Small intestine (tissue), 7 donors: ENCODE results near the gene FBXO17. TPM values are rescaled to one million over a fixed set of nuclear protein-coding genes. Genes with fewer than 3 reads are reported as not detected.

Experiments used
- DNase-seq, 2 donors: peaks; one replicate each; pipeline versions ENCODE4 v3.0.0 to v3.0.0-alpha.2; 2013
- FAIRE-seq: peaks from 2 replicates; lab custom pipeline; 2012; peaks lifted over from hg19 to GRCh38; lab: Jason Lieb, UNC
- H3K27ac ChIP-seq, 3 donors: one replicate each; pipeline ENCODE4 v1.5.1; 2013; ENCODE audit warnings: low read length in 2 of 3, mild to moderate bottlenecking in 2 of 3, control low read depth in 1 of 3, inconsistent platforms in 1 of 3, low read depth in 1 of 3, moderate library complexity in 1 of 3
- H3K27me3 ChIP-seq, 3 donors: one replicate each; pipeline ENCODE4 v1.6.1; 2013; ENCODE audit warnings: low read length in 3 of 3, inconsistent platforms in 1 of 3; ENCODE audit not compliant: control insufficient read depth in 3 of 3, insufficient read depth in 3 of 3
- H3K36me3 ChIP-seq, 3 donors: one replicate each; pipeline ENCODE4 v1.6.1; 2013; ENCODE audit warnings: low read length in 3 of 3, inconsistent platforms in 1 of 3, low read depth in 1 of 3, mild to moderate bottlenecking in 1 of 3, moderate library complexity in 1 of 3; ENCODE audit not compliant: control insufficient read depth in 3 of 3, insufficient read depth in 2 of 3
- H3K4me1 ChIP-seq, 3 donors: one replicate each; pipeline ENCODE4 v1.6.1; 2013; ENCODE audit warnings: low read length in 2 of 3, inconsistent platforms in 1 of 3, low read depth in 1 of 3, mild to moderate bottlenecking in 1 of 3, moderate library complexity in 1 of 3; ENCODE audit not compliant: control insufficient read depth in 3 of 3, insufficient read depth in 2 of 3
- H3K4me3 ChIP-seq, 3 donors: one replicate each; pipeline ENCODE4 v1.5.1; 2013; ENCODE audit warnings: low read length in 3 of 3, control low read depth in 1 of 3, inconsistent platforms in 1 of 3, low read depth in 1 of 3, mild to moderate bottlenecking in 1 of 3, moderate library complexity in 1 of 3
- H3K9me3 ChIP-seq, 2 donors: one replicate each; pipeline ENCODE4 v1.6.1; 2013; ENCODE audit warnings: low read depth in 1 of 2, low read length in 1 of 2; ENCODE audit not compliant: control insufficient read depth in 2 of 2, insufficient read depth in 1 of 2
- WGBS, 3 donors: extraction: QIAGEN DNeasy Blood & Tissue Kit; methylation state at CpG; one replicate each; pipeline ENCODE4 v1.1.7; 2013; 5-methylcytosine and 5-hydroxymethylcytosine counted together
- polyA plus RNA-seq, 4 donors: library from polyadenylated mRNA; stranded (reverse) in 3 of 4; unstranded in 1 of 4; fragments of 200-250 nt in 3 of 4; fragments of 120-200 nt in 1 of 4; gene quantifications; one replicate each; pipeline versions ENCODE4 v1.2.1 to v1.2.3, GENCODE V29; 2013
- donor health status: healthy with polysubstance abuse.
- donor health status: control.
- donor health status: control.
- donor health status: Bipolar disorder and iron deficiency.
- donor health status: healthy.

Gene FBXO17
- polyA plus RNA-seq, 4 donors, result 2.4 to 88.2 (median 6.2) TPM

- FAIRE-seq, result no peak
Observed at GRCh38 chr19:38913958-38914357, 61.6 kb downstream of the FBXO17 start.

GRCh38 chr19:38912600-38913514, 62.7 kb downstream of the FBXO17 start:
- no peak overlapping the region for H3K27ac ChIP-seq
- DNase-seq (no peak), FAIRE-seq (no peak)
- 73 to 79% (median 76%) methylated on average over 12 of the region's 12 CpGs for WGBS, 3 donors
- peaks cover 0 to 21% (median 0%) of the 10 kb centered on the region in 3 donors for H3K27me3 ChIP-seq
- H3K4me1 ChIP-seq, result peaks cover 0 to 4% (median 0%) of the 10 kb centered on the region in 3 donors
- peaks cover 0 to 50% (median 2%) of the 10 kb centered on the region in 3 donors for H3K36me3 ChIP-seq
- no peaks in the 10 kb centered on the region for H3K9me3 ChIP-seq
- H3K4me3 ChIP-seq, result no peak overlapping the region

More at GRCh38 chr19:38913958-38914357, 61.6 kb downstream of the FBXO17 start:
- 90 to 94% (median 93%) methylated on average over 8 of the region's 8 CpGs for WGBS, 3 donors
- Histone ChIP-seq H3K27ac (no peak overlapping the region), H3K4me3 (no peak overlapping the region), H3K36me3 (peaks cover 0 to 51% (median 0%) of the 10 kb centered on the region in 3 donors), H3K4me1 (peaks cover 0 to 9% (median 0%) of the 10 kb centered on the region in 3 donors), H3K27me3 (peaks cover 0 to 21% (median 0%) of the 10 kb centered on the region in 3 donors), H3K9me3 (no peaks in the 10 kb centered on the region)
- no peak for DNase-seq

GRCh38 chr19:38911388-38912001, 64.0 kb downstream of the FBXO17 start:
- DNase-seq (no peak), FAIRE-seq (no peak)
- 59 to 91% (median 63%) methylated on average over 5 to 16 of the region's 16 CpGs for WGBS, 3 donors
- H3K9me3 ChIP-seq, result no peaks in the 10 kb centered on the region
- H3K4me3 ChIP-seq, result no peak overlapping the region
- H3K4me1 ChIP-seq, result no peaks in the 10 kb centered on the region
- peaks cover 0 to 21% (median 0%) of the 10 kb centered on the region in 3 donors for H3K27me3 ChIP-seq
- peaks cover 7 to 53% (median 11%) of the 10 kb centered on the region in 3 donors for H3K36me3 ChIP-seq
- no peak overlapping the region for H3K27ac ChIP-seq

- H3K27ac ChIP-seq, result no peak overlapping the region
- no peak overlapping the region for H3K4me3 ChIP-seq
- 96 to 98% (median 98%) methylated on average over 11 to 12 of the region's 12 CpGs for WGBS, 3 donors
- FAIRE-seq (no peak), DNase-seq (no peak)
- H3K27me3 ChIP-seq, result peaks cover 0 to 21% (median 0%) of the 10 kb centered on the region in 3 donors
- peaks cover 9 to 52% (median 16%) of the 10 kb centered on the region in 3 donors for H3K36me3 ChIP-seq
- no peaks in the 10 kb centered on the region for H3K9me3 ChIP-seq
- no peaks in the 10 kb centered on the region for H3K4me1 ChIP-seq
Observed at GRCh38 chr19:38910488-38910887, 65.1 kb downstream of the FBXO17 start.

- Histone ChIP-seq H3K9me3 (no peaks in the 10 kb centered on the region), H3K27ac (no peak overlapping the region), H3K4me3 (no peak overlapping the region), H3K27me3 (peaks cover 0 to 21% (median 0%) of the 10 kb centered on the region in 3 donors), H3K4me1 (no peaks in the 10 kb centered on the region), H3K36me3 (peaks cover 13 to 52% (median 19%) of the 10 kb centered on the region in 3 donors)
- FAIRE-seq, result no peak
- 69 to 75% (median 73%) methylated on average over 10 of the region's 10 CpGs for WGBS, 3 donors
- no peak for DNase-seq
Observed at GRCh38 chr19:38908911-38909310, 66.6 kb downstream of the FBXO17 start.

- DNase-seq (no peak), FAIRE-seq (no peak)
- Histone ChIP-seq H3K27me3 (peaks cover 0 to 20% (median 0%) of the 10 kb centered on the region in 3 donors), H3K9me3 (no peaks in the 10 kb centered on the region), H3K4me3 (no peak overlapping the region), H3K4me1 (no peaks in the 10 kb centered on the region), H3K36me3 (peaks cover 13 to 55% (median 19%) of the 10 kb centered on the region in 3 donors), H3K27ac (no peak overlapping the region)
- WGBS, 3 donors, result 96 to 97% (median 96%) methylated on average over 12 of the region's 12 CpGs
Observed at GRCh38 chr19:38907670-38908069, 67.9 kb downstream of the FBXO17 start.

GRCh38 chr19:38907227-38907626, 68.3 kb downstream of the FBXO17 start:
- Histone ChIP-seq H3K36me3 (peaks cover 13 to 55% (median 19%) of the 10 kb centered on the region in 3 donors), H3K4me1 (no peaks in the 10 kb centered on the region), H3K4me3 (no peak overlapping the region), H3K9me3 (no peaks in the 10 kb centered on the region), H3K27ac (no peak overlapping the region), H3K27me3 (peaks cover 0 to 16% (median 0%) of the 10 kb centered on the region in 3 donors)
- DNase-seq, result no peak
- WGBS, 3 donors, result 95 to 96% (median 96%) methylated on average over 26 to 29 of the region's 29 CpGs
- FAIRE-seq, result no peak

- DNase-seq (no peak), FAIRE-seq (no peak)
- WGBS, 3 donors, result 95 to 96% (median 95%) methylated on average over 4 of the region's 4 CpGs
- H3K27ac ChIP-seq, result no peak overlapping the region
- H3K36me3 ChIP-seq, result peaks cover 13 to 57% (median 19%) of the 10 kb centered on the region in 3 donors
- peaks cover 0 to 5% of the 10 kb centered on the region in 2 donors for H3K9me3 ChIP-seq
- H3K27me3 ChIP-seq, result peaks cover 0 to 3% (median 0%) of the 10 kb centered on the region in 3 donors
- H3K4me3 ChIP-seq, result no peak overlapping the region
- H3K4me1 ChIP-seq, result no peaks in the 10 kb centered on the region
Observed at GRCh38 chr19:38905620-38906019, 69.9 kb downstream of the FBXO17 start.
